TTC549 (cell line): ENCODE results near the gene LARP1.
"Not testable (repeated sequence)": the region's sequence is repeated elsewhere in the genome, so short reads cannot be mapped to it uniquely, and the experiment has no call there.

Source experiments
- FAIRE-seq: peaks from 2 replicates; lab custom pipeline; 2012; peaks lifted over from hg19 to GRCh38; lab: Jason Lieb, UNC

Gene LARP1

GRCh38 chr5:154794525-154795234, 39.5 kb downstream of the LARP1 start:
- FAIRE-seq, result no peak

GRCh38 chr5:154795235-154795596, 40.0 kb downstream of the LARP1 start:
- no peak for FAIRE-seq

GRCh38 chr5:154797762-154798161, 42.6 kb downstream of the LARP1 start:
- FAIRE-seq, result no peak

GRCh38 chr5:154800582-154800981, 45.4 kb downstream of the LARP1 start:
- no peak for FAIRE-seq

GRCh38 chr5:154801083-154801482, 45.9 kb downstream of the LARP1 start:
- FAIRE-seq, result no peak

- FAIRE-seq, result no peak
Observed at GRCh38 chr5:154802050-154802449, 46.9 kb downstream of the LARP1 start.

GRCh38 chr5:154806176-154806575, 51.0 kb downstream of the LARP1 start:
- no peak for FAIRE-seq

- FAIRE-seq, result no peak
Observed at GRCh38 chr5:154811239-154811638, 56.1 kb downstream of the LARP1 start.

- no peak for FAIRE-seq
Observed at GRCh38 chr5:154811653-154812465, 56.7 kb downstream of the LARP1 start.

- FAIRE-seq, result no peak
Observed at GRCh38 chr5:154813158-154813557, 58.0 kb downstream of the LARP1 start.

- FAIRE-seq, result no peak
Observed at GRCh38 chr5:154813736-154814135, 58.6 kb downstream of the LARP1 start.

- FAIRE-seq, result no peak
Observed at GRCh38 chr5:154815025-154815424, 59.8 kb downstream of the LARP1 start.

GRCh38 chr5:154815684-154816247, 60.6 kb downstream of the LARP1 start:
- FAIRE-seq, result no peak

- FAIRE-seq, result no peak
Observed at GRCh38 chr5:154816891-154817492, 61.8 kb downstream of the LARP1 start.

GRCh38 chr5:154817815-154818214, 62.6 kb downstream of the LARP1 start:
- FAIRE-seq, result no peak

GRCh38 chr5:154818471-154819116, 63.4 kb downstream of the LARP1 start:
- no peak for FAIRE-seq

- no peak for FAIRE-seq
Observed at GRCh38 chr5:154819546-154819945, 64.4 kb downstream of the LARP1 start.

GRCh38 chr5:154820383-154820782, 65.2 kb downstream of the LARP1 start:
- no peak for FAIRE-seq

- not testable (repeated sequence) for FAIRE-seq
Observed at GRCh38 chr5:154822896-154823295, 67.7 kb downstream of the LARP1 start.

- FAIRE-seq, result no peak
Observed at GRCh38 chr5:154823605-154824004, 68.4 kb downstream of the LARP1 start.

GRCh38 chr5:154824070-154824469, 68.9 kb downstream of the LARP1 start:
- no peak for FAIRE-seq

- no peak for FAIRE-seq
Observed at GRCh38 chr5:154829181-154829588, 74.0 kb downstream of the LARP1 start.
